Stomach (tissue), 9 donors: ENCODE results near the gene CD48. TPM values are rescaled to one million over a fixed set of nuclear protein-coding genes. Genes with fewer than 3 reads are reported as not detected.
"Not testable (repeated sequence)": the region's sequence is repeated elsewhere in the genome, so short reads cannot be mapped to it uniquely, and the experiment has no call there.

Experiments used
- DNase-seq, 2 donors: peaks; one replicate each; pipeline versions ENCODE4 v3.0.0 to v3.0.0-alpha.2; 2013 to 2019
- H3K27ac ChIP-seq, 5 donors: fragments of 200-600 bp in 4 of 5; sonication (generic) in 4 of 5; one replicate each; pipeline ENCODE4 v1.5.1; 2013 to 2019; ENCODE audit warnings: mild to moderate bottlenecking in 1 of 5, moderate library complexity in 1 of 5
- H3K27me3 ChIP-seq, 3 donors: fragments of 200-600 bp; sonication (generic); one replicate each; pipeline ENCODE4 v1.5.1; 2017 to 2019; ENCODE audit warnings: mixed run types in 1 of 3
- H3K36me3 ChIP-seq, 4 donors: fragments of 200-600 bp; sonication (generic); 1 replicate in 3 of 4; 2 replicates in 1 of 4; pipeline ENCODE4 v1.5.1; 2016 to 2019
- H3K4me1 ChIP-seq, 4 donors: fragments of 200-600 bp; sonication (generic); one replicate each; pipeline ENCODE4 v1.5.1; 2016 to 2019
- H3K4me3 ChIP-seq, 4 donors: fragments of 200-600 bp; sonication (generic) in 3 of 4; one replicate each; pipeline ENCODE4 v1.5.1; 2016 to 2019; ENCODE audit warnings: mild to moderate bottlenecking in 1 of 4
- H3K9me3 ChIP-seq, 4 donors: fragments of 200-600 bp; sonication (generic); one replicate each; pipeline ENCODE4 v1.5.1; 2016 to 2019
- CTCF ChIP-seq, 7 experiments: fragments of 450-650 bp in 4 of 7; fragments of 200-600 bp in 3 of 7; sonication (generic) in 3 of 7; IDR thresholded peaks; one replicate each; pipeline ENCODE4 v1.5.1; 2016 to 2019; ENCODE audit warnings: antibody characterized with exemption in 7 of 7, control low read depth in 2 of 7, mild to moderate bottlenecking in 1 of 7
- EP300 ChIP-seq: sonication (generic); formaldehyde crosslinking; IDR thresholded peaks from one replicate; pipeline ENCODE4 v1.6.1; 2017; ENCODE audit warnings: antibody characterized with exemption
- POLR2A ChIP-seq, 4 donors: fragments of 450-650 bp; IDR thresholded peaks; one replicate each; pipeline ENCODE4 v1.6.1; 2016; ENCODE audit warnings: antibody characterized with exemption in 4 of 4, control low read depth in 2 of 4, mild to moderate bottlenecking in 1 of 4, moderate library complexity in 1 of 4
- POLR2AphosphoS5 ChIP-seq, 3 donors: sonication (generic); formaldehyde crosslinking; IDR thresholded peaks; one replicate each; pipeline ENCODE4 v1.6.1; 2016; ENCODE audit warnings: antibody characterized with exemption in 3 of 3
- WGBS, 5 donors: extraction: QIAGEN DNeasy Blood & Tissue Kit in 3 of 5; methylation state at CpG; one replicate each; pipeline versions ENCODE4 v1.1.5 to v1.1.7; 2013 to 2018; 5-methylcytosine and 5-hydroxymethylcytosine counted together
- intact Hi-C: fragments of 100-400 bp; cut with DNase I; formaldehyde crosslinking; loops from one replicate; pipeline ENCODE4 v1.15.1; 2023; ENCODE audit warnings: low total_unique reads
- polyA plus RNA-seq, 3 donors: library from polyadenylated mRNA; stranded (reverse); fragments of 200-250 nt; gene quantifications; one replicate each; pipeline ENCODE4 v1.2.3, GENCODE V29; 2013
- total RNA-seq, 5 donors: library from RNA; depleted of rRNA; stranded (reverse); fragments of >200 nt; gene quantifications; one replicate each; pipeline versions ENCODE4 v1.1.0 to v1.2.3, GENCODE V29; 2014 to 2016
- donor health status: healthy with polysubstance abuse.
- donor health status: Bipolar disorder and iron deficiency.
- donor health status: healthy.

Gene CD48
- total and polyA plus RNA-seq, 8 donors = 0.58 to 23.7 (median 8.8) TPM; not detected in 2

- Histone ChIP-seq H3K36me3 (no peaks in the 10 kb centered on the region), H3K27me3 (peaks cover 0 to 4% (median 0%) of the 10 kb centered on the region in 3 donors), H3K4me3 (no peak overlapping the region), H3K9me3 (no peaks in the 10 kb centered on the region), H3K4me1 (no peaks in the 10 kb centered on the region), H3K27ac (no peak overlapping the region)
- no peak for DNase-seq
- TF ChIP-seq EP300 (no peak), POLR2AphosphoS5 (IDR thresholded peaks at IDR 0.05) (no peak), POLR2A (IDR thresholded peaks at IDR 0.05) (no peak), CTCF (IDR thresholded peaks at IDR 0.05) (no peak)
- 81 to 88% (median 85%) methylated on average over 5 of the region's 5 CpGs for WGBS, 5 donors
- intact Hi-C loops = no loop called here
Measured at GRCh38 chr1:160717306-160717705, 5.7 kb upstream of the CD48 start.

GRCh38 chr1:160716013-160716412 lies 4.4 kb upstream of the CD48 start:
- intact Hi-C loops = no loop called here
- Histone ChIP-seq H3K27me3 (peaks cover 0 to 4% (median 0%) of the 10 kb centered on the region in 3 donors), H3K36me3 (no peaks in the 10 kb centered on the region), H3K9me3 (no peaks in the 10 kb centered on the region), H3K27ac (no peak overlapping the region), H3K4me3 (no peak overlapping the region), H3K4me1 (no peaks in the 10 kb centered on the region)
- WGBS, 5 donors = 93 to 100% (median 97%) methylated on average over 1 of the region's 1 CpG
- TF ChIP-seq POLR2A (IDR thresholded peaks at IDR 0.05) = no peak
- TF ChIP-seq POLR2AphosphoS5 (IDR thresholded peaks at IDR 0.05) = no peak
- no peak for TF ChIP-seq EP300
- no peak for TF ChIP-seq CTCF (IDR thresholded peaks at IDR 0.05)
- no peak for DNase-seq

GRCh38 chr1:160714034-160714648 lies 2.5 kb upstream of the CD48 start:
- intact Hi-C loops, H3K4me1 ChIP-seq, DNase-seq, H3K36me3 ChIP-seq, H3K9me3 ChIP-seq, H3K27ac ChIP-seq, H3K27me3 ChIP-seq, H3K4me3 ChIP-seq: not testable (repeated sequence)
- 64 to 74% (median 73%) methylated on average over 4 to 5 of the region's 5 CpGs for WGBS, 5 donors

- 27 to 42% (median 33%) methylated on average over 1 of the region's 1 CpG for WGBS, 5 donors
- H3K9me3 ChIP-seq = no peaks in the 10 kb centered on the region
- intact Hi-C loops = no loop called here
- no peaks in the 10 kb centered on the region for H3K36me3 ChIP-seq
- no peak for TF ChIP-seq POLR2A (IDR thresholded peaks at IDR 0.05)
- TF ChIP-seq EP300 = no peak
- TF ChIP-seq CTCF (IDR thresholded peaks at IDR 0.05) = no peak
- TF ChIP-seq POLR2AphosphoS5 (IDR thresholded peaks at IDR 0.05) = no peak
- peaks cover 0 to 4% (median 0%) of the 10 kb centered on the region in 3 donors for H3K27me3 ChIP-seq
- no peak overlapping the region for H3K4me3 ChIP-seq
- H3K4me1 ChIP-seq = no peaks in the 10 kb centered on the region
- peak overlapping the region in 2 of 5 donors; percentile 75 to 78 for H3K27ac ChIP-seq
- DNase-seq = no peak
Measured at GRCh38 chr1:160713161-160713560, 1.5 kb upstream of the CD48 start.

- H3K4me1 ChIP-seq, H3K27me3 ChIP-seq, H3K9me3 ChIP-seq, H3K36me3 ChIP-seq, intact Hi-C loops, H3K4me3 ChIP-seq: not testable (repeated sequence)
- H3K27ac ChIP-seq = peak overlapping the region in 4 of 5 donors; percentile 46 to 78 (median 62)
- DNase-seq = peak in 1 of 2 donors; percentile 51
- WGBS, 5 donors = 60 to 68% (median 66%) methylated on average over 5 of the region's 5 CpGs
Measured at GRCh38 chr1:160712525-160713080, 981 bp upstream of the CD48 start.
